Measurements from ENCODE around the gene COL7A1. TPM values are rescaled to one million over a fixed set of nuclear protein-coding genes. Genes with fewer than 3 reads are reported as not detected.

COL7A1 gene
- total and polyA plus RNA-seq, 2 of the 8 experiments (the other 6 are each of a cell fraction or from before 2014, with no cell fraction given), result 10.7 to 13.9 TPM

- Histone ChIP-seq H4K20me1 (replicated peaks in 1 of 2; ENCODE audit: control insufficient read depth in 1 of 2, insufficient read depth in 2 of 2, low read length in 2 of 2) (peaks cover 5 to 25% of the 10 kb centered on the region in 2 experiments), H3K56ac (replicated peaks; ENCODE audit: insufficient read length, low read depth, low read length) (no peak overlapping the region), H2BK5ac (ENCODE audit: low read depth, low read length) (no peak overlapping the region), H3K9ac (replicated peaks in 1 of 4; ENCODE audit: extremely low read depth in 1 of 4, low read depth in 3 of 4, low read length in 3 of 4) (no peak overlapping the region), H4K91ac (replicated peaks; ENCODE audit: insufficient read length, low read length) (no peak overlapping the region), H4K8ac (ENCODE audit: extremely low read depth, insufficient read depth, low read length) (no peak overlapping the region), H4K5ac (ENCODE audit: insufficient read length, low read depth, low read length) (no peak overlapping the region), H3K23ac (ENCODE audit: insufficient read length) (no peak overlapping the region), H3K9me3 (ENCODE audit: insufficient read depth in 2 of 2, low read depth in 1 of 2, low read length in 1 of 2) (no peaks in the 10 kb centered on the region), H3K79me2 (ENCODE audit: control insufficient read depth in 1 of 2, insufficient read depth in 2 of 2, low read length in 2 of 2) (peaks cover 0 to 9% of the 10 kb centered on the region in 2 experiments; a peak in 1 of 4 replicates), H3K4ac (replicated peaks; ENCODE audit: insufficient read length, low read depth, low read length) (no peak overlapping the region), H3K27me3 (replicated peaks in 1 of 4; ENCODE audit: control insufficient read depth in 3 of 4, extremely low read depth in 1 of 4, insufficient read depth in 3 of 4, low read length in 3 of 4) (no peaks in the 10 kb centered on the region; a peak in 1 of 7 replicates), H3K4me1 (replicated peaks in 1 of 4; ENCODE audit: control insufficient read depth in 3 of 4, insufficient read depth in 4 of 4, low read length in 3 of 4) (peaks cover 3 to 6% (median 5%) of the 10 kb centered on the region in 4 experiments), H3K27ac (ENCODE audit: low read depth, low read length) (no peak overlapping the region), H3K4me3 (ENCODE audit: extremely low read depth in 1 of 4, insufficient read depth in 2 of 4, low read depth in 3 of 4, low read length in 4 of 4) (no peak overlapping the region), H2BK12ac (ENCODE audit: low read depth, low read length) (no peak overlapping the region), H2BK15ac (ENCODE audit: low read length) (no peak overlapping the region), H2AK5ac (ENCODE audit: low read depth, low read length) (no peak overlapping the region), H3K4me2 (ENCODE audit: insufficient read depth in 1 of 2, low read depth in 2 of 2, low read length in 2 of 2) (no peak overlapping the region), H3K36me3 (ENCODE audit: control insufficient read depth in 2 of 4, insufficient read depth in 4 of 4, low read length in 3 of 4) (peaks cover 17 to 35% (median 30%) of the 10 kb centered on the region in 4 experiments), H3K23me2 (ENCODE audit: low read depth, low read length) (peaks cover 2% of the 10 kb centered on the region; the same call in 1 of the 2 replicates), H3K18ac (ENCODE audit: extremely low read depth, low read length) (no peak overlapping the region), H2BK120ac (replicated peaks; ENCODE audit: low read depth, low read length) (no peak overlapping the region), H3K79me1 (ENCODE audit: low read depth, low read length) (peaks cover 7% of the 10 kb centered on the region), H3K14ac (ENCODE audit: insufficient read length) (no peak overlapping the region), H2BK20ac (ENCODE audit: low read length) (no peak overlapping the region), H2AFZ (ENCODE audit: low read length) (no peak overlapping the region)
- CTCF ChIA-PET (ENCODE audit: partially characterized antibody), result interaction anchor here (0.6 to 5.8 kb wide), 7 partner anchors 8 to 1000 kb away, joined by 3 to 49 read pairs (median 23); partner anchors contain the start of genes CELSR3, PFKFB4 and UQCRC1
- no peak for DNase-seq (ENCODE audit: low read depth in 1 of 2, low spot score in 2 of 2)
- POLR2A ChIA-PET (ENCODE audit: partially characterized antibody), result interaction anchor here (1.0 to 9.8 kb wide), 6 partner anchors 10 to 75 kb away, joined by 6 to 111 read pairs (median 52); partner anchors contain the start of genes CELSR3, TMEM89 and UQCRC1
- 93% methylated on average over 15 of the region's 15 CpGs; no CpG with 5 or more reads in 1 of the 2 experiments for WGBS, 2 experiments (ENCODE audit: extremely low coverage in 1 of 2, insufficient coverage in 1 of 2, insufficient read length in 1 of 2, insufficient replicate concordance in 2 of 2, low coverage in 1 of 2, low lambda C conversion rate in 2 of 2, missing lambda C conversion rate in 1 of 2)
- FAIRE-seq, result no peak
- TF ChIP-seq BRCA1 (IDR thresholded peaks at IDR 0.05; ENCODE audit: low read depth, low read length) (no peak), FOSL1 (IDR thresholded peaks at IDR 0.05; ENCODE audit: insufficient read depth, low read depth, low read length) (no peak), TAF7 (optimal IDR thresholded peaks at IDR 0.05; ENCODE audit: borderline replicate concordance, low read depth, low read length) (no peak), CREB1 (IDR thresholded peaks at IDR 0.05) (no peak), HDAC6 (IDR thresholded peaks at IDR 0.05; ENCODE audit: low read depth, low read length) (no peak), BCL11A (IDR thresholded peaks at IDR 0.05; ENCODE audit: low read depth in 2 of 2, low read length in 2 of 2) (no peak), CEBPB (IDR thresholded peaks at IDR 0.05; ENCODE audit: low read depth, low read length) (no peak), RBBP5 (IDR thresholded peaks at IDR 0.05; ENCODE audit: borderline replicate concordance, low read depth, low read length) (no peak), NRF1 (IDR thresholded peaks at IDR 0.05; ENCODE audit: low read depth, low read length) (no peak), EZH2 (IDR thresholded peaks at IDR 0.05; ENCODE audit: low read depth, low read length, severe bottlenecking) (no peak), ATF3 (IDR thresholded peaks at IDR 0.05; ENCODE audit: insufficient read depth, low read depth, low read length) (no peak), SIRT6 (IDR thresholded peaks at IDR 0.05; ENCODE audit: low read length) (no peak), SP1 (IDR thresholded peaks at IDR 0.05; ENCODE audit: low read depth, low read length) (no peak), GTF2F1 (IDR thresholded peaks at IDR 0.05; ENCODE audit: borderline replicate concordance, low read depth, low read length) (no peak), CHD2 (IDR thresholded peaks at IDR 0.05; ENCODE audit: low read length) (no peak)
Measured at GRCh38 chr3:48633256-48633655, 38.1 kb upstream of the COL7A1 start.

Data from H1 (cell line).